Anterior cingulate cortex (tissue), 58 donors: ENCODE results near the gene GAPDHS.
A peak's percentile ranks its signal among the peaks of the same experiment; 100 is the strongest.

Experiments used
- DNase-seq, 58 donors: peaks; one replicate each; lab custom pipeline; 2025; lab: John Stamatoyannopoulos, UW

Gene GAPDHS

DNA sequence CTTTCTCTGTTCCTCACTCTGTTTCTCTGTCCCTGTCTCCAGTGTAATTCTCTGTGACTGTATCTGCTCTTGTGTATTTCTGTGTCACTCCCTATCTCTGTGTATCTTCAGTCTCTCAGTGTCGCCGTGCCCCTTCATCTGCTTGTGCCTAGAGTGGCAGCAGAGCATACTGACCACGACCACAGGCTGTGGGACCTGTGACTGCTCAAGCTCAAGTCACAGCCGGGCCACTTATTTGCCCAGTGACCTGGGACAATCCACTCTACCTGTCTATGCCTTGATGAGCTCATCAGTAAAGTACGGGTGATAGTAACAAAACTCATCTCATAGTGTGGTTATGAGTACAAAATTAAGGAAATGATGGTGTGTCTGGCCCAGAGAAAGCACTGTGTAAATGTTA is 20.8 kb downstream of the GAPDHS start:
- DNase-seq, result no peak

DNA sequence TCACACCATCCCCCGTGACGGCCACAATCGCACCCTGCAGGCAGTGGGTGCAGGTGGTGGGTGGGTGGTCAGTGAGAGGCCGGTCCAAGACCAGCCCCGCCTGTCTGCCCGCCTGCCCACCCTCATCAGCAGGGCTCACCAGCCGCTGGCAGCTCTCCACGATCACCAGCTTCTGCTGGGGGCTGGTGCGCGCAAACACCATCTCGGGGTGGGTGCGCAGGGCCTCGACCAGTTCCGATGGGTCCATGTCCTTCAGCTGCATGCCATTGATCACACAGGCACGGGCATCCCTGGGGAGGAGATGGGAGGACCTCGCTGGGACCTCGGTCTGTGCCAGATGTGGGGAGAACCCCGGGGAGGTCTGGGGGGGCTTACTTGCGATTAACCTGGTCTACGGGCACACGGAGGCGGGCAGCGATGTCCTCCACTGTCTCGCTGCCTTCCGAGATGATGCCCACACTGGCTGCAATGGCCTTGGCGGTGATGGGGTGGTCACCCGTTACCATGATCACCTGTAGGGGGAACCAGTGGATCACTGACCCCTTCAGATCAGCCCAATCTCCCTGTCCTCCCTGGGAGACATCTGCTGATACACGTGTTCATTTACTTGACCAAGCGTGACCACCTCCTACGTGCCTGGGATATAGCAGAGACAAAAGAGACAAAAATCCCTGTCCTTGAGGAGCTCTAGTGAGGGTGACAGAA is 22.2 kb downstream of the GAPDHS start:
- DNase-seq, result no peak

DNA sequence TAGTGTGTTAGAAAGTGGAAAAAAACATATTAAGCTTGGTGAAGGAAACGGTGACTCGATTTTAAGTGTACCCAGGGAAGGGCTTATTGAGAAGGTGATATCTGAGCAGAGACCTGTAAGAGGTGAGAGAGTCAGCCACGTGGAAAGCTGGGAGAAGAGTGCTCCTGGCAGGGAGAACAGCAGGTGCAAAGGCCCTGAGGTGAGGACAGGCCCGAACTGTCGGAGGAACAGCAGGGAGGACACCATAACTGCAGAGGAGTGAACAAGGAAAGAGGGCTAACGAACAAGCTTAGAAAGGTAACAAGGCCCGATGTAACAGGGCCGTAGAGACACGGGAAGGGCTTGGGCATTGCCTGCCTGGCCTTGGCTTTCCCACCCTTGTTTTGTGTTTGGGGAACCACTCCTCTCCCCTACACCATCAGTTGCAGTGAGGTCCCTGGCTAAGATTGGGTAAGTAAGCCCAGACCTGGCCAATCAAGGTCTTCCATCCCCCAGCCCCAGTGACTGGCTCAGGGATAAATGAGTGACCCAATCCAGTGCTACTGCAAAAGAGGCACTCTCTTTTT is 22.9 kb downstream of the GAPDHS start:
- no peak for DNase-seq

DNA sequence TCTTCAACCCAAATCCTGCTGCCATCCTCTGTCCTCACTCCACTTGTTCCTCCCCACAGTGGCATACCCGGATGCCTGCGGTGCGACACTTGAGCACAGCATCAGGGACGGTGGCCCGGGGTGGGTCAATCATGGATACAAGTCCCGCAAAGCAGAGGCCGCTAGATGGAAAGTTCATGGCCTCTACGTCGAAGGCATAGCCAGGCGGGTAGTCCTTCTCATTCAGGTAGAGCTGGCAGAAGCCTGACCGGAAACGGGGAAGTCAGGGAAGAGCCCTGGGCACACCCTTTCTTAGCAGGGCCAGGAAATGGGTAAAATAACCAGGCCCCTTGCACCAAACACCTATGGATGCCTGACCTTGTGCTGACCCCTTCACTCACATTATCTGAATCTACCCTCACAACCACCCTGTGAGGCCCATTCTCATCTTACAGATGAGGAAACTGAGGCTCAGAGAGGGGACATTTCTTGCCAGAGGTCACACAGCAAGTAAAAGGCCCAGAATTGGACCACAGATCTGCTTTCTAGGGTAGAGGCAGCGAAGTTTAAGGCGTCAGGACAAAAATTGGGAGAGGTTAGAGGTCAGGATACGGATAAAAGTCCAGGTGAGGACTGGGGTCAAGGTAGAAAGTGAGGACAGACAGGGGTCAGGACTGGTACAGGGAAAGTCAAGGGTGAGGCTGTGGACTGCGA is 23.7 kb downstream of the GAPDHS start:
- DNase-seq, result no peak

DNA sequence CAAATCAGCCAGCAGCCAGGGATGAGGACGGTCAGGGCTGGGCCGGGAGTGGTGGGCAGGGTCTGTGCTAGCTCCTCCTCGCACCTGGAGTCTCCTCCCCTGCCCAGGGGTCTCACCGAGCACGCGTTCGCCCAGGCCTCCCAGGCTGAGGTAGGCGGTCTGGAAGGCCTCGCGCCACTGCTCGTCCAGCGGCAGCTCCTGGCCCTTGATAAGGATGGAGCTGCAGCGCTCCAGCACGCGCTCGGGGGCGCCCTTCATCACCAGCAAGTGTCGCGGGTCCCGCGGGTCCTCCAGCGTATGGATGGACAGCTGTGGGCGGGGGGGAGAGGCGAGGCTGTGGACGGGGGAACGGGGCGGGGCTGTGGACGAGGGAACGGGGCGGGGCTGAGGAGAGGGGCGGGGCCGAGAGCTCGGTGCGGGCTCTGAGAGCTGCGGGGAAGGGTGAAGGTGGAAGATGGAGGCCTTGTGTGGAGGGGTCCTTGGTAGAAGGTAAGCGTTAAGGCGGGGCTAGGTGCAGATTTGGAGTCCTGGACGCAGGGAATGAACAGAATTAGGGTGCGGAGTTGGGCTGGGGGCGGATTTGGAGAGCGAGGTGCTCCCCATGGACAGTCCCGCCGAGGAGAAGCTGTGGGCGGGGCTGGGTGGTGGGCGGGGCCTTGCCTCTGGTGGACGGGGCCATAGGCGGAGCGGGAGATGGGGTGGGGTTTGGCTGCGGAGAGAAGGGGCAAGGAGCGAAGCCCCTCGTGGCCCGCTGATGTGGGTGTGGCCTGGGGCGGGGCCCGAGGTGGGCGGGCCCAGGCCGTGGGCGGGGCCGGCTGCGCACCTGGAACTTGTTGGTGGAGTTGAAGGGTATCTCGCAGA is 24.5 kb downstream of the GAPDHS start:
- peak in 12 of 58 donors; percentile 4 to 67 (median 14) for DNase-seq

DNA sequence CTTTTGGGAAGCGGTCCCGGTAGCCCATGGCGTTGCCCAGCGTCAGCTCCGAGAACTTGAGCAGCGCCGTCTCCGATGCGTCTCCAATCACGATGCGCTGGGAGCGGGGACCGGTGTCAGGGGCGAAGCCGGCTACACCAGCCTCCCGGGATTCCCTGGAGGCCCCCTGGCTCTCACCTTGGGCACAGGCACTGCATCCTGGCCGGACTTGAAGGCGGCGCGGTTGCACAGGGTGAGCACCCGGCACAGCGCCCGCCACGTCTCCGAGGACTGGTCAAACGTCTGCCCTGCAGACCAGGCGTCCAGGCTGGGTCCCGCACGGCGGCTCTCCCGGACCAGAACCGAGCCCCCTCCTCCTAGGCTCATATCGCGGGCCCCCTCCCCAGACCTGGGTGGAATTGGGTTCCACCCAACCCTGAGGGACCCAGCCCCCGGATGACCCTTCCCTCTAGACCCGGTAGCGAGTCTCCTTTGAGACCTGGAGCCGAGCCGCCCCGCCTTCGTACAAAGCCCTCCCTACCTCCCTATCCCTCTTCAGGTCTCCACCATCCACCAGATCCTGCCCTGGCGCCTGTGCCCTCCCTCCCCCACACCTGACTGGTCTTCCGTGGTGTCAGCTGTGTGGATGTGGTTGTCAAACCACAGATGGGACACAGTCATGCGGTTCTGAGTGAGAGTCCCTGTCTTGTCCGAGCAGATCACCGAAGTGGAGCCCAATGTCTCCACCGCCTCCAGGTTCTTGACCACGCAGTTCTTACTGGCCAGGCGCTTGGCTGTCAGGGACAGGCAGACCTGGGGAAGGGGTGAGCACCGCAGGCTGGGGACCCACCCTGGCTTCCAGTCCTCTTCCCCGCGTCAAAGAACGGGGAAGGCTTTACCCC is 25.4 kb downstream of the GAPDHS start:
- no peak for DNase-seq

DNA sequence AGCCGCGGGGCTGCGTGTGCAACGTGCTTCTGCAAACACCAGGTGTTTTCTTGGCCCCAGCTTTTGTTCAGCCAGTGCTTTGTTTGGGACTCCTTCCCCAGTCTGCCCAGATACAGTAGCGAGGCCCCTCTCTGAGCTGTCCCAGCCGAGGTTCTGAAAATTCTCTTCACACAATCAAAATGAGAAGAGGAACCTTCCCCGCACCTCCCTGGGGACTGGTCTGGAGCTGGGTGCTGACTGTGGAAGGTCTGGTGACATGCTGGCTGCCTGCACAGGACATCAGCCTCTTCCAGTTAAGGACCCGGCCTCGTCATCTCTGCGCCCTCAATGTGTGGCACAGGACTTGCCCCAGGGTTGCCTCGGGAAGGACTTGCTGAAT is 26.0 kb downstream of the GAPDHS start:
- no peak for DNase-seq

DNA sequence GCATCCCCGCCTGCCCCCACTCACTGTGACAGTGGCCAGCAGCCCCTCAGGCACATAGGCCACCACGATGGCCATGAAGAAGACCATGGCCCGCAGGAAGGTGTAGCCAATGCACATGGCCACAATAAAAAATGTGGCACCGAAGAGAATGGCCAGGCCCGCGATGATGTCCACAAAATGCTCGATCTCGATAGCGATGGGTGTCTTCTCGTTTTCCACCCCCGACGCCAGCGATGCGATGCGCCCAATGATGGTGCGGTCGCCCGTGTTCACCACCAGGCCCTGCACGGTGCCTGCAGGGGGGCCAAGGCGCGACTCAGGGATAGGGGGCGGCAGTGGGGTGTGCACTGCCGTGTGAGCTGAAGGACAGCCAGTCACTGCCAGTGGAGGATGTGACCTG is 26.5 kb downstream of the GAPDHS start:
- DNase-seq, result no peak

DNA sequence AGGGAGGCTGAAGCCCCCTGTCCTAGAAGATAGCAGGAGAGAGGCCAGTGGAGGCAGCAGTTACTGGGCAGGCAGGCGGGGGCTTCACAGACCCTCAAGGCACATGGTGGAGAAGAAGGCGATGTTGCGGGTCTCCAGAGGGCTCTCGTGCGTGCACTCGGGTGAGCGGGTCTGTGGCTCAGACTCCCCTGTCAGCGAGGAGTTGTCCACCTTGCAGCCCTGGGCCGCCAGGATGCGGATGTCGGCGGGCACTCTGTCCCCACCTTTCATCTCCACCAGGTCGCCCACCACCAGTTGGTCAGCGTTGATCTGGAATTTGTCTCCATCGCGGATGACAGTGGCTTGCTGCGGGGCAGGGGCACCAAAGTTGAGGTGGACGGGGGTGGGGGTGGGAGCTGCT is 27.0 kb downstream of the GAPDHS start:
- no peak for DNase-seq

DNA sequence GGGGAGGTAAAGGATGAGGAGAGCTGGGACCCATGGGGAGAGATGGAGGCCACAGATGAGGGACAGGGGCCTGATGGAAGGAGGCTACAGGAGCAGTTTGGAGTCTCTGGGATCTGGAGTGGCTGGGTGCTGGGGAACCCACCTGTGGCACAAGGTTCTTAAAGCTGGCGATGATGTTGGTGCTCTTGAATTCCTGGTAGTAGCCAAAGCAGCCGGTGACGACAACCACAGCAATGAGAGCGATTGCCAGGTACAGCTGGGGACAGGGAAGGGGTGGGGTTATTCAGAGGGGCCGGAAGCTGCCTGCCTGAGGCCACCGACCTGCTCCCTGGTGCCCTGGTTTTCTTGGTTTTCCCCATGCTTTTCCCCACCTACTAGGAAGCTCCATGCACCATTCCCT is 27.4 kb downstream of the GAPDHS start:
- DNase-seq, result no peak

DNA sequence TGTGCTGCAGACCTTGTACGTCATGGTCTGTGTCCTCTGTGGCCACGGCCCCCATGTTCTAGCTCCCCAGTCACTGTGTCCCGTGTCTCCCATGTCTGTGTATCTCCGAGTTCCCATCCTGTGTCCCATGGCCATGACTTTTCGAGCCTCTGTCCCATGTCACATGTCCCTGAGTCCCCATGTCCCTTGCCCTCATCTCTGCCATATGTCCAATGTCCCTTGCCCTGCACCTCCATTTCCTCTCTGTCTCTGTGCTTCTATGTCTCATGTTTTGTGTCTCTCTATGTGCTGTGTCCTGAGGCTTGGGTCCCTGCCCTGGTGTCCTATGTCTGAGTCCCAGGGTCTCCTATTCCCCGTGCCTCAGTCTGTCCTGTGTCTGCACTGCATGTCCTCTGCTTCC is 28.2 kb downstream of the GAPDHS start:
- no peak for DNase-seq

DNA sequence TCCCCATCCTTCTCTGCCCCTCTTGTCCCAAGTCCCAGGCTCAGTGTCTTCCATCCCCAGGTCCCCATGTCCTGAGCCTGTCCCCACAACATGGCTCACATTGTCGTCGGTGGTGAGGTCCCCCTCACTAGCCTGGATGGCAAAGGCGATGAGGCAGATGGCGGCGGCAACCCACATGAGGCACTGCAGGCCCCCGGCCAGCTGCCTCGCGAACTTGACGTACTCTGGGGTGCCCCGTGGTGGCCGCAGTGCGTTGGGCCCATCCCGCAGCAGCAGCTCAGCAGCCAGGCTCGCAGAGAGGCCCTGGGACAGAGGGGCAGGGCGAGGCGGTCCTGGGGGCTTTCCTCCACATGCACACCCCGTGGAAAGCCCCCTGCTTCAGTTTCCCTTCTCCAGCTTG is 29.1 kb downstream of the GAPDHS start:
- no peak for DNase-seq

DNA sequence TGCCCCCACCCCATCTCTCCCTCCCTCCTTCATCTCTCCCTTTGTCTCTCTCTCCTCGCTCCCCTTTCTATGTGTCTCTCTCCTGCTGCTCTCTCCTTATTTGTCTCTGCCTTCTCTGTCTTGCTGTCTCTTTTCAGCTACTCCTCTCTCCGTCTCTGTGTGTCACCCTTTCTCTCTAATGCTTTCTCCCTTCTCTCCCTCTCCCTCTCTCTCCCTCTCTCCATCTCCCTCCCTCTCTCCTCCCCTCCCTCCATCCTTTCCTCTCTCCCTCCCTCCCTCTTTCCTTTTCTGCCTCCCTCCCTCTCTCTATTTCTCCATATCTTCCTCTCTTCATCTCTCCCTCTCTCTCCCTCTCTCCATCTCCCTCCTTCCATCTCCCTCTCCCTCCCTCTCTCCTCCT is 29.5 kb downstream of the GAPDHS start:
- DNase-seq, result no peak

DNA sequence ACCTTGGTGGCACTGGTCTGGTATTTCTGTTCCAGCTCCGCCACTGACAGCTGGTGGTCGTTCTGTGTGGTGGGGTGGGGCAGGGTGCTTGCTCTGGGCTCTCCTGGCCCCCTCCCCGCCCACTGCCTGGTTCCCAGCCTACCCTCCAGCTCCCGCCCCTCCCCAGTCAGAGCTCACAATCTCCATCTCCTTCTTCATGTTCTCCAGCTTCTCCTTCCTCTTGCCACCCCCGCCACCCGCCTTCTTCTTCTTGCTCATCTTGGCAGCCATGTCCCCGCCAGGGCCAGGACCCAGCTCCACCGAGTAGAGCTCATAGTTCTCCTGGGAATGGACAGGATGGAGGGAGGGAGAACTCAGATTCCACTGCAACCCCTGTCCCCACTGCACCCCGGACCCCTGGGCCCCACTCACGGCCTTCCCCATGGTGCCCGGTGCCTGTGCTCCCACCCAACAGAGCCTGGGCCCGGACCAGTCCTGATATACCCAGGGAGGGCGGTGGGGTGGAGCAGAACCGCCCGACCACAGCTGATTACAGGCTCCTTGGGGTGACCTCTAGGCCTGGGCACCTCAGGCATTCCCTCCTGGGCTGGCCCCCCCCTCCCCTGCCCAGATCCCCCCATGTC is 30.1 kb downstream of the GAPDHS start, which contains the start of gene ATP4A:
Gene ATP4A, minus strand, starts transcription at position 452 of the 623 bp plus-strand sequence. Its CDS starts 29 bp downstream, at position 423.
- DNase-seq, result no peak

DNA sequence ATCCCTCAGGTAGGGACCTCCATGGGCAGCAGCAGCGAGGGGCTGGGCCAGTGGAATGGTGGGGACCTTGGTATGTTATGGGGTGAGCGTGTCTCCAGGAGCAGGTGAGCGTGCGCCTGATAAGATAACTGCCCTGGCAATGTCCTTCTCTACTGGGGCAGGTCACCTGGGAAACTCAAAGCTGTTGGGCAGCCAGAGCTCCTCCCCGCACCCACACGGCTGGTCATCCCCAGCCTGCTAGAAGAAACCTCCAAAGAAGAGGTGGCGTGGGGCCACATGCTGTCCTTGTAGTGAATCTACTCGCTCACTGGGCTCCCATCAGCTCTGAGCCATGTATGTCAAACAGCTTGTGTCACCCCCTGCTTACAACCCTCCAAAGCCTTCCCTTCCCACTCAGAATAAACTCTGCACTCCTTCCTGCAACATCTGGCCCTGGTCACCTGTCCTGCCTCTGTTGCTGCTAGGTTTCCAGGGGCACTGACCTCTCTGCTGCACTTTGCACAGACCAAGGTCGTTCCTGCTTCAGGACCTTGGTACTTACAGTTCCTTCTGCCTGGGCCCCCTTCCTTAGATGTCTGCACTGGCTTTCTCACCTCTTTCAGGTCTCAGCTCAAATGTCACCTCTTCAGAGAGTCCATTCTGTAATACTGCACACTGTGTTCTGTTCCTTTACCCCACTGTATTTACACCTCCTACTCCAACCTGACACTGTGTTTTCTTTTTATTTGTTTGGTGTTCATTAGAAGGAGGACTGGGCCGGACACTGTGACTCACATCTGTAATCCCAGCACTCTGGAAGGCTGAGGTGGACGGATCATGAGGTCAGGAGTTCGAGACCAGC is 32.0 kb downstream of the GAPDHS start:
- DNase-seq, result no peak

DNA sequence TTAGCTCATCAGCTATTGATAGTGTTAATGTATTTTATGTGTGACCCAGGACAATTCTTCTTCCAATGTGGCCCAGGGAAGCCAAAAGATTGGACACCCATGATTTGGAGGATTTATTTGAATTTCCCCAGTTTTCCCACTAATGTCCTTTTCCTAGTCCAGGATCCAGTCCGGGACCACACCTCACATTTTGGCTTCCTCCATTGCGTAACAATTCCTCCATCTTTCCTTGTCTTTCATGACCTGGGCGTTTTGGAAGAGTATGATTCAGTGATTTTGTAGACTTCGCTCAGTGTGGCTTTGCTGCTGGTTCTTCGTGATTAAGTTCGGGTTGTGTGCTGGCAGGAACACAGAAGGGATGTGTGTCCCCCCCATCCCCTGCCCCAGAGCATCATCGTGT is 33.5 kb downstream of the GAPDHS start:
- no peak for DNase-seq

DNA sequence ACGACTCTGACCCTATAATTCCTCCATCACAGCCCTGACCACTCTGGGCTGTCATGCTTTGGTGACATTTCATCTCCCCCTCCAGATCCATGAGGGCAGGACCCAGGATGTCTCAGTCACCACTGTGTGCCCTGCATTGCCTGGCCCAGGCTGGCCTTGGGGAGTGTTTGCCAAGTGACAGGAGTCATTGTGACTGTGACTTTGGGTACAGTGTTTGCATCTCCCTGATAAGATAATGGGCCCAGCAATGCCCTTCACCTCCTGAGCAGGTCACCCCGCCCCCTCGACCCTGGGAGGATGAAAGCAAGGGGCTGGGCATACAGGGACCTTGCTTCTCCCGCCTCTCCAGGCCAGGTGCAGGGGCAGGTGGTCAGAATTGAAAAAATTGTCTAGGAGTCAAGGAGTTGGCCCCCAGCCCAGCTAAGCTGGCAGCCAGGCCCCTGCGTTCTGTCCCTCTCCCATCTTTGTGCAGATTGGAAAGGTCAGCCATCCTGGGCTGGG is 36.1 kb downstream of the GAPDHS start:
- DNase-seq, result no peak

DNA sequence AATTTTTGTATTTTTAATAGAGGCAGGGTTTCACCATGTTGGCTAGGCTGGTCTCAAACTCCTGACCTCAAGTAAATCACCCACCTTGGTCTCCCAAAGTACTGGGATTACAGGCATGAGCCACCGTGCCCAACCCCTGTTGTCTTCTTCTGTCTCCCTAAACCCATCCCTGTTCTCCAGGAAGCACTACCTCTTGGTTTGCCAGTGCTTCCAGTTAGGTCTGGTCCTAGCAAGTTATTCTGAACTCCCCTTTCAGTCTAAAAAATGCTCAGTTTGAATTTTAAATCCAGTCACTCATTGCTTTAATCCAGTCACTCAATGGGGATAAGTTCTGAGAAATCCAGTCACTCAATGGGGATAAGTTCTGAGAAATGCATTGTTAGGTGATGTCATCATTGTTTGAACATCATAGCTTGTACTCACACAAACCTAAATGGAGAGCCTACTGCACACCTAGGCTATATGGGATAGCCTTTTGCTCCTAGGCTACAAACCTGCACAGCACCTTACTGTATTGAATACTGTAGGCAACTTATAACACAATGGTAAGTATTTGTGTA is 38.2 kb downstream of the GAPDHS start:
- DNase-seq, result no peak
